Head of caudate nucleus (tissue), 42 donors: ENCODE measurements around the gene RPLP2.

Experiments
- DNase-seq, 42 donors: peaks; one replicate each; pipeline versions ENCODE4 v3.0.0 to v3.0.0-alpha.2; 2020 to 2021; ENCODE audit warnings: mixed read lengths in 7 of 42
- intact Hi-C: fragments of 100-400 bp; cut with DNase I; formaldehyde crosslinking; loops from one replicate; pipeline ENCODE4 v1.15.0; 2022

The RPLP2 gene

DNA sequence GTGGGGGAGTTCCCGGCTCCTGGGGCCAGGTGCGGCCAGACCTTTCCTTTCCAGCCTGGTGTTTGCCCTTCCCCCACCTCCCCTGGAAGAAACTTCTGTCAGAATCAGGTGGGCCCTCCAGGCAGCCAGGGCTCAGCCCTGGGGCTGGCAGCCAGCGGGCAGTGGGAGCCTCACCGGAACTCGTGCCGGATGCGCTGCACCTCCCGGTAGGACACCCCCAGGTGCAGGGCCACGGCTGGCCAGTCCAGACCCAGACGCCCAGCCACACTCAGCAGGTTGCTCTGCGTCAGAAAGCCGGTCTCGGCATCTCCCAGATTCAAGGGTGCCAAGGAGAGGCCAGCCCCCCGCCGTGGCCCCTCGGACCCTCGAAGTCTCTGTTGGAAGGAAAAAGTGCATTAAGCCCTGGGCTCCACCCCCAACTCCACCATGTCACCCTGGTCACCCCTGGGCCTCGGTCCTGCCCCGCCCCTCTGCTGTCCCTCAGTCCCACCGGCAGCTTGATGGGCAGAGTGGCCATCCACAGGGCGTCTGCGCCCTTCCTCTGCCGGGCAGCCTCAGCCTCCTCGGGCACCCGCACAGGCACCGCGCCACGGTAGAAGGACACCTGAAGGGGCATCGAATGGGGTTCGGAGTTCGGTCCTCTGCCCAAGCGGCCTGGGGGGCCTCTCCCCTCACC is 10.0 kb upstream of the RPLP2 start:
- intact Hi-C loops = loop anchor here (5.0 kb wide), 1 partner anchor 72 kb away; no protein-coding TSS in a partner anchor
- peak in 1 of 42 donors; percentile 34 for DNase-seq

DNA sequence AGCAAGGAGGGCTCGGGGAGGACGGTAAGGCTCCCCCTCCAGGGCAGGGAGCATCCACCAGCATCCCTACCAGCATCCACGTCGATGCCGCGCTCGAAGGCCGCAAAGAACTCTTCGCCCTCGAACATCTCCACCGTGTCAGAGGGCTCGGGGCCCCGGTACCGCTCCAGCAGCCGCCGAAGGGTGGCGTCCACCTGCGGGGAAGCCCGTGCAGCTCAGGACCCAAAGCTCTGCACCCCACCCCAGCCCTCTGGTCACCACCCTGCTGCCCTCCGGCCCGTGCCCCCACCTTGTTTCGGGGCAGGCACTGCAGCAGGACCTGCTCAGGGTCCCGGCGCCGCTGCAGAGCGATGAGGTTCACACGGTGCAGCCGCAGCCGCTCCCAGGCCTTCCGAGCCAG is 9.3 kb upstream of the RPLP2 start:
- no peak for DNase-seq
- intact Hi-C loops = no loop called here

DNA sequence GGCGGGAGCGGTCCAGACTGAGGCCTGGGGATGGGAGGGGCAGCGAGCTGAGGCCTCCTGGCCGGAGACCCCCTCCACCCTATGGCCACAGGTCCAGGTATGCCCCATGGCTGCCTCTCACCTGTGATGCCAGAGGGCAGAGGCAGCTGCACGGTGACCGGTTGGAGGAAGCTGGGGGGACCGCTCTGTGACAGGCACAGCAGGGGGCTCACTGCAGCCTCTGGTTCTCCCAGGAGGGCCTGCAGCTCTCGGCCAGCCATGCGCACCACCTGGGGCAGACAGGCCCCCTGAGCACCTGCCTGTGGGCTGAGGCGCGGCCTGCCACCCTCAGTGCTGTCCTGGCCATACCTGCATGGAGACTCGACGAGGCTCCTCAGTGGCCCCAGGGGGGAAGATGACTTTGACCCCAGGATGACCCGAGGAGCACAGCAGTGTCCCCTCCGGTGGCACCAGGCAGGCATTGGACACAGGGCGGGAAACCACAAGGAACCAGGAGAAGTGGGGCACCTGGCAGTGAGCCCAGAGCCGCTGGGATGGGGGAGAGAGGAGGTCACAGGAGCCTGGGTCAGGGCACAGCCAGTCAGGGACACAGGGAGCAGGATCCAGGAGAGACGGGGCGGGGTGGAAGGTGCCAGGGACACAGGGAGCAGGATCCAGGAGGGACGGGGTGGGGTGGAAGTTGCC is 8.5 kb upstream of the RPLP2 start:
- no peak for DNase-seq

DNA sequence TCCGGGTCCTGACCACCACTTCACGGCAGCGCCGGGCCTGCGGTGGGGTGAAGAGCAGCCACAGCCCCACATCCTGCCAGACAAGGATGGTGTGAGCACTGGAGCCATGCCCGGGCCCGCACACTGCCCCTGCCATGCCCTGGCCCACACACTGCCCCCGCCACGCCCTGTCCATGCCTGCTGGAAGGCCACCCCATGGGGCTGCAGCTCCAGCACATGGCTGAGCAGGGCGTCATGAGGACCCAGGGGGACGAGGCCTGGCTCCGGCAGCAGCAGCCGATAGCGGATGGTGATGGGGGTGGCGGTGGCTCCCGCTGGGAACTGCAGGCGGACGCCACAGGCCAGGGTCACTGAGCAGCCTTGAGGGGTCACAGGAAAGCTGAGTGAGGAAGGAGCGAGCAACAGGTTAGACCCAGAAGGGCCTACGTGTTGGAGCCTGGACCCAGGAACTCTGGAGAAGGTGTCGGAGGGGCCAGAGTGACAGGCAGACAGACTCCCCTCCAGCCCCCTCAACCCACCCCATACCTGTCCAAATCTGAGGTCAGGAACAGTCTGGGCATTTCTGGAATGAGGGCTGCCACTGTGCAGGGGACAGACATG is 7.6 kb upstream of the RPLP2 start:
- DNase-seq = no peak
- intact Hi-C loops = no loop called here

More for the DNA sequence above, 8.5 kb upstream of the RPLP2 start:
- intact Hi-C loops = no loop called here

DNA sequence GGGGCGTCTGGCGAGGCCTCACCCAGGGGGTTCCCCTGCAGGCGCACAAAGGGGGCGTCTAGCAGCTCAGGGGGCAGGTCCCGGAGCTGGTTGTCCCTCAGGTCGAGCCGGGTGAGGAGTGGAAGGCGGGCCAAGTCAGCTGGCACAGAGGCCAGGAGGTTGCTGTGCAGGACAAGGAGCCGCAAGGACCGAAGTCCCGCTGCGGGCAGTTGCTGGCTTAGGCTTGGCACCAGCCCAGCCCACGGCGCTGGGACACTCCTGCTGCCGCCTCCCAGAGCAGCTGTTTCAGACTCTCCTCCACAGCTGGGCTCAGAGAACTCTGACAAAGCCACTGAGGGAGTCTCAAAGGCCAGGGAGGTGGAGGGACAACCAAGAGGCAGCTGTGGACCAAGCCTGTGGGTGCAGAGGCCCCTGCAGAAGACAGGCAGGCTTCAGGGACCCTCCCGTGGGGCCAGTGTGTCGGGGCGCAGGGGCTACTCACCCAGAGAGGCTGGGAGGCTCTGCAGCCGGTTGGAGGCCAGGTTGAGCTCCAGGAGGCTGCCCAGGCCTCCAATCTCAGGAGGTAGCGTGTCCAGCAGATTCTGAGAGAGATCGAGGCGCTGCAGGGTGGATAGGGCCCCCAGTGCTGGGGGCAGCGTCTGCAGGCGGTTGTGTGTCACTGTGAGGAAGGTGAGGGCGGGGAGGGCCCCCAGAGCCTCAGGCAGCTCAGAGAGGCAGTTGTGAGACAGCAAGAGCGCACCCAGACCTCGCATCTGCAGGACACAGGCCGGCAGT is 6.9 kb upstream of the RPLP2 start:
- intact Hi-C loops = no loop called here
- no peak for DNase-seq

DNA sequence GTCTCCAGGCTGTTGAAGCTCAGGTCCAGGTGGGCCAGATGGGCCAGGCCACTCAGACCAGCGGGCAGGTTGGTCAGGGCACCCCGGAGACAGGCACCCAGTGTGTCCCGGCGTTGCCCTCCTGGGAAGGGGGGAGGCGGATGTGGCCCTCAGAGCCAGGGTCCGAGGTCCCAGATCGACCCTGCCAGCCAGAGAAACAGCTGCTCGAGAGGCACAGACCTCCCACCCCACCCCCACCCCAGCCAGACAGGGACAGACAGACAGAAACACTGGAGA is 6.4 kb upstream of the RPLP2 start:
- no peak for DNase-seq
- intact Hi-C loops = no loop called here

DNA sequence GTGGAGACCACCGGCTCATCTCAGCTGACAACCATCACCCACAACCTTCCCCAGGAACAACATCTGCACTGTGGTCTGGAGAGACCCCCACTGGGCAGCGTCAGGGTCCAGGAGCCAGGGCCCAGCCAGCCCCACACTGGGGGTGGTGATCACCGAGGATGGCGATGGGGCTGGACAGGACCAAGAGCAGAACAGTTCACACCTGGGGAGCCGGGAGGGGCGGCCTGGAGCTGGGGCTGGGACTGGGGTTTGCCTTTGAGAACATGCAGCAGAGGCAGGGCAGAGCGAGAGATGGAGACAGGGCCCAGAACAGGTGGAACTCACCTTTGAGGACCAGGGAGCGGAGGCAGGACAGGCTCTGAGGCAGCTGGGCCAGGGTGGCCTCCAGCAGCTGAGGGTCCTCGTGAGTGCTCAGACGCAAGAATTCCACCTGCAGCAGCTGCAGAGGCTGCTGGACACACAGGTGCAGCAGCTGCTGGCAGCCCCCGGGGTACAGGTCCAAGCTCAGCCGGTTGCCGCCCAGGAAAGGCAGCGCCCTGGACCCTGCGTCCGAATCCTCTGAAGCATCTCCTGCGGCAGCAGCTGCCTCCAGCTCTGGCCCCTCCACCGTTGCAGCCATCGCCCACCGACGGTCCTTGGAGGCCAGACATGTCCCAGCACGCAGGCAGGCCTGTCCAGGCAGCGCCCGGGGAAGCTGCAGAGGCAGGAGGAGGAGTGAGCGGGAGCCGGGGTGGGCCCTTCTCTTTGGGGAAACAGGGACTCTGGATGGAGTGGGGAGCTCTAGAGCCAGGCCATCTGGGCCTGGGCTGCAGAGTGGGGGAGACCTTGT is 5.8 kb upstream of the RPLP2 start:
- intact Hi-C loops = no loop called here
- DNase-seq = no peak

DNA sequence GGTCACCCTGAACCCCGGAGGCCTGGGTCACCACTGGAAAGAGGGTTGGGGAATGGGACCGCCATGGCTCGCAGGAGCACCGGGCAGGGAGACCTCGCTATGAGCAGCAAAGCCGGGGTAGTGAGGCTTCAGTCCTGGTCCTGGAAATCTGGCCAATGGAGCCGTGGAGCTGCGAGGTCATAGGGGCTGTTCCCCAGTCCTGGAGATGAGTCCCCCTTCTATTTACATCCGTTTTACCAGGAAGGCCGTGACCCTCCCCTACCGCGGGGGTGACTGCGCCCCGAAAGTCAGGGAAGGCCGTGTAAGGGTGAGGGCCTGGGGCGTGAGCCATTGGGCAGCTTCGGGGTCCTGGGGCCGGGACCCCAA is 5.2 kb upstream of the RPLP2 start:
- intact Hi-C loops = no loop called here
- no peak for DNase-seq

DNA sequence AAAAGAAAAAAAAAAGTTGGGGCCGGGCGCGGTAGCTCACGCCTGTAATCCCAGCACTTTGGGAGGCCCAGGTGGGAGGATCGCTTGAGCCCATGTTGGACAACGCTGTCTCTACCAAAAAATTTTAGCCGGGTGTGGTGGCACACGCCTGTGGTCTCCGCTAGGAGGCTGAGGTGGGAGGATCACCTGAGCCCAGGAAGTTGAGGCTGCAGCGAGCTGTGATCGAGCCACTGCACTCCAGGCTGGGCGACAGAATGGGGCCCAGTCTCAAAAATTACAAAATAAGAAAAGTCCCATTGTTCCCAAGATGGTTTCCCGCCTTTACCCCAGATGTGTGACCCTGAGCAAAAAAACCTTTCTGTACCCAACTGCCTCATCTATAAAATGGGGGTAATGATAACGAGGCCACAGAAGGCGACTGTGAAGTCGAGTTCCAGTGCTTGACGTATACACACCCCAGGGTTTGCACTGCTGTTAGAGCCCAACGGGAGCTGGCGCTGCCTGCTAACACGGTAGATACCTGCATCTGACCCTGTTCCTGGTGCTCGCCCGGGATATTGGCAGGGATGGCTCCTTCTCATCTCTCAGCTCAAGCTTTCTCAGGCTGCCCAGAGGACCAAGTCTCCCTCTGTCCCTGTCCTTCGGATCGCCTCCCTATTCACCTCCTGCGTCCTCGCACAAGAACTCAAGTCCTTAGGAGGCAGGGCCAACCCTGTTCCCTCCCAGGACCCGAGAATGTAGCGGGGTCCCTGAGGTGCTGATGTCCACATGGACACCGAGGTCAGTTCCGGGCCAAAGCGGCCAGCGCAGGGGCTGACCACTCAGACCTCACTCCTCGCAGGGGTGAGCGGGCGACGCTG is 1.1 kb upstream of the RPLP2 start:
- DNase-seq = no peak
- intact Hi-C loops = no loop called here

DNA sequence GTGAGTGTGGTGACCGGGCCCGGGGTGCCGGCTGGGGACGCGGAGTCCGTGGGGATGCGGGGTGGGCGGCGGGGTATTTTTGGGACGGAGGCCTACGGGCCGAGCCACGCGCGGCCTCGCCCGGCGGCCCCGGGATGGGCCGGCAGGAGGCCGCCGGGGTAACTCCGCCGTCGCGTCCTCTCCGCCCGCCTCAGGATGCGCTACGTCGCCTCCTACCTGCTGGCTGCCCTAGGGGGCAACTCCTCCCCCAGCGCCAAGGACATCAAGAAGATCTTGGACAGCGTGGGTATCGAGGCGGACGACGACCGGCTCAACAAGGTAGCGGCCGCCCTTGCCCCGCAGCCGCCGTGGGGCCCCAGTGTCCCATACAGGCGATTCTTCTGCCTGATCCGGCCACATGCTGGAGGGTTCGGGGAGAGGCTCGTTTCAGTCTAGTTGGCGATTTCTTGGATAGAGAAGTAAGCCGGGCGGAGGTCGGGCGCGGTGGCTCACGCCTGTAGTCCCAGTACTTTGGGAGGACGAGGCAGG is 337 bp downstream of the RPLP2 start:
- intact Hi-C loops = no loop called here
- DNase-seq = no peak

DNA sequence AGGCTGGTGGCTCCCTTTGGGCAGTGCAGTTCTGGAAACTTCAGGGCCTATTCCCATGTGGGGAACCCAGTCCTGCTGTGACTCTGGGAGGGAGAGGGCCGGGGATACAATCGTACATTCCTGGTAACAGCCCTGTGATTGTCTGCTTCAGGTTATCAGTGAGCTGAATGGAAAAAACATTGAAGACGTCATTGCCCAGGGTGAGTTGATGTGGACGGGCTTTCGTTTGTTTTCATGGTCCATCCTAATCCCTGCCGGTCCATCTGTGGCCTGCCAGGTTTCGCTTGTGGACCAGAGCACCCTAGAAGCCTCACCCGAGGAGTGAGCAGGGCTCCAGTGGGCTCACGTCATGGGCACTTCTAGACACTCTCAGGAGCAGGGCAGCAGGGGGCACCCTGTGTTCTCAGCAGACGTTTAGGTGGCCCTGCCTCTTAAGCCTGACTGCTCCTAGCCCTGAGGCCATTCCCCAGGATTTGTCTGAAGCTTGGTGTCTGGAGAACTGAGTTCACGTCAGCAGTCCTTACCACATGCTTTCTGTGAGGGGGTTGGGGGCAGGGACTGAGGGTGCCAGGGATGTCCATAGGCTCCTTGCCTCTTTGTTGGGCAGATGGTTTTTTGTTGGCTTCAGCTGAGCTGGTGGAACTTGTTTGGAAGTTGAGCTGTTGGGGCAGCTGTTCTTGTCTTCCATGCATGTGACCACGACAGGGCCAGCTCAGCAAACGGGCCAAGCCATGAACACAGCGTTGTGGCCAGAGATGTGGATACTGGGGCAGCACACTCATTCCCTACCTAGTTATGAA is 1.9 kb downstream of the RPLP2 start:
- DNase-seq = no peak
- intact Hi-C loops = no loop called here

DNA sequence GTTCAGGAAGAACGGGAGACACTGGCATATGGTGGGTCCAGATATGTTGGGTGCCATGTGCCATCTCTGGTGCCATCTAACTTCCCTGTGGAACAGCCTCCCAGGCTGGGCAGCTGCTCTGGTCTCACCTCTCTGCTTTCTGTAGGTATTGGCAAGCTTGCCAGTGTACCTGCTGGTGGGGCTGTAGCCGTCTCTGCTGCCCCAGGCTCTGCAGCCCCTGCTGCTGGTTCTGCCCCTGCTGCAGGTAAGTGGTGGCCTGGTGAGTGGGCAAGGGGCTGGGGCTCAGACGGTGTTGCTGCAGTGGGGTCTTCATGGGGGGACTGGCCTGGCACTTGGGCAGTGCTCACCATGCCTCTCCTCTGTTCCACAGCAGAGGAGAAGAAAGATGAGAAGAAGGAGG is 2.6 kb downstream of the RPLP2 start:
- intact Hi-C loops = no loop called here
- DNase-seq = no peak

DNA sequence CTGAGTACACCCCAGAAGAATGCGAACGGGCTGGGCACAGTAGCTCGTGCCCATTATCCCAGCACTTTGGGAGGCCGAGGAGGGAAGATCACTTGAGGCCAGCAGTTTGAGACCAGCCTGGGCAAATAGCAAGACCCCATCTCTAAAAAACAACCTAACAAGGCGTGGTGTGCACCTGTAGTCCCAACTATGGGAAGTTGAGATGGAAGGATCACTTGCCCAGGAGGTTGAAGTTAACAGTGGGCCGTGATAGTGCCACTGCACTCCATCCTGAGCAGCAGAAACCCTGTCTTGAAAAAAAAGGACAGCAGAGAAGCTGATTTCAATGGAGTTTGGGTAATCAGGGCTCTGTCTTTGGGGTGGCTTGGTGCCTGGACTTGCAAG is 3.3 kb downstream of the RPLP2 start:
- DNase-seq = no peak
- intact Hi-C loops = no loop called here

DNA sequence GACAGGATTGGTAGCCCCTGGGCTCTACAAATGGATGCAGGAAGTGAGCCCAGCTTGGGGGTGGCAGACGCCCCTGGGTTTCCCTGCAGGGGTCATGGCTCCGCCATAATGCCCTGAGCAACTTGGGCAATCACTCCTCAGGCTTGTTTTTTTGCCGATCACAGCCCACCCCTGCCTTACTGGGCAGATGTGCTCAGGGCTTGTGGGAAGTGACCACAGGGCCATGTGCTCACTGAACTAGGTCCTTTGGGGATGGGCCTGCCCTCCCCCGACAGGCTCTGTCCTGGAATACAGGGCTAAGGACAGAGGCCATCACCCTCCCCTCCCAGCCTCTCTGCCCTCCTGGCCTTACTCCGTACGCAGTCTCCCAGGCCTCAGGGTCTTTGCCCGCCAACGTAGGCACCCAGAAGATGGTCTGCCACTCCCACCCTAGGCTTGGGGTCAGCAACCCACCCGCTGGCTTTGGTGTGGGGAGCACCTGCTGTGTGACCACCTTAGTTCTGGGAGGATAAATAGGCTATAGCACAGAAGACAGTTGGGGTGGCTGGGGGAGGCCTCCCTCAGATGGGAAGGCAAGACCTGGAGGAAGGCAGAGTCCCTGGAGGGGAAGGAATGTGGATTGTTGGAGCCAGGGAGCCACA is 3.8 kb downstream of the RPLP2 start:
- no peak for DNase-seq
- intact Hi-C loops = no loop called here

DNA sequence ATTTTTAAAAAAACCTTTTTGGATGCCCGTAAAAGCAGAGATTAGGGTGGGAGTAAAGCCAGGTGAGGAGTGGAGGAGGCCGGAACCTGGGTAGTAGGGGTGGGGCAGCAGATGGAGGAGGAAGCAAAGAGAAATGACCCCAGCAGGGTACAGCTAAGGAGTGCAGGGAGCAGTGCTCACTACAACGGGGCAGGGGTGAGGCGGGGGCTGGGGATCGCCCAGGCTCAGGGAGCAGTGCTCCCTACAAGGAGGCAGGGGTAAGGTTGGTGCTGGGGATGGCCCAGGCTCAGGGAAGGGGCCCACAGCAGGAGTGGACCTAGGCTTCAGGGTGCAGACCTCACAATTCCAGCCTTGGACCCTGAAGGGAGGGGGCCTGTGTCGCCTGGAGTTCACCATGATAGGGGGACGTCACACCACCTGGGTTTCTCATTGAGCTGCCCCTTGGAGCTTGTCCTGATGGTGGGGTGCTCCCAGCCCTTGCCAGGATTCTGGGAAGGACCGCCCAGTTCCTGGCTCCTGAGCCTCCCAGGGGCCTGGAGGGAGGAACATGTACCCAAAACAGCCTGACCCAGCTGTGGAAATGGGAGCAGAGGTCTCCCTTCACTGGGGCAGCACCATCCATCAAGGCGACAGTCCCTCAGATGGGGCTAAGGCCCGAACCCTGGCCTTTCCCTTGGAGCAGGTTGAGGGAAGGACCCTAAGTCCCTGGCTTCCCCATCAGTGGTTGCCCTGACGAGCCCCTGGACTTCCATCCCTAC is 6.1 kb downstream of the RPLP2 start:
- no peak for DNase-seq
- intact Hi-C loops = no loop called here

DNA sequence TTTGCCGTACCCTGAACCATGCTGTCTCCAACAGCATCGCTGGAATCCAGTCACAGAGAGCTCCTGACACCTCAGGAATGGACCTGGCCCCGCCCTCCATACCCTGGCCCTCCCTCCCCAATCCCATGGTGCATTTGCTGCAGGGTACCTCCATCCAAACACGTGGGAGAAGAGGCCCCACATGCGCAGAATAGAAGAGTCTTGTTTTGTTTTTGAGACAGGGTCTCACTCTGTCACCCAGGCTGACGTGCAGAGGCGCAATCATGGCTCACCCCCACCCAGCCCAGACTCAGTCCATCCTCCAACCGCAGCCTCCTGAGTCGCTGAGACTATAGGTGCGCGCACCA is 6.6 kb downstream of the RPLP2 start:
- intact Hi-C loops = no loop called here
- DNase-seq = peak in 1 of 42 donors; percentile 20
